Right lobe of liver (tissue), 6 donors: ENCODE results near the gene COL27A1. TPM values are rescaled to one million over a fixed set of nuclear protein-coding genes. Genes with fewer than 3 reads are reported as not detected.

ENCODE experiments used
- ATAC-seq, 4 donors: fragments of 200-7000 bp; cut with Tn5 transposase; one replicate each; pipeline ENCODE4 v1.9.1; 2020; ENCODE audit warnings: mild to moderate bottlenecking in 4 of 4, moderate library complexity in 4 of 4
- DNase-seq, 3 donors: peaks; one replicate each; pipeline ENCODE4 v3.0.0-alpha.2; 2020
- H3K27ac ChIP-seq, 3 donors: fragments of 200-600 bp; one replicate each; pipeline ENCODE4 v1.8.0; 2022
- H3K27me3 ChIP-seq, 2 donors: fragments of 200-600 bp; one replicate each; pipeline ENCODE4 v1.8.0; 2022
- H3K36me3 ChIP-seq, 4 donors: fragments of 200-600 bp; sonication (generic) in 1 of 4; one replicate each; pipeline versions ENCODE4 v1.5.1 to v1.8.0; 2017 to 2022; ENCODE audit warnings: control low read depth in 1 of 4
- H3K4me1 ChIP-seq, 4 donors: fragments of 200-600 bp; sonication (generic) in 1 of 4; one replicate each; pipeline versions ENCODE4 v1.5.1 to v1.8.0; 2017 to 2022; ENCODE audit warnings: control low read depth in 1 of 4
- H3K4me3 ChIP-seq, 3 donors: fragments of 200-600 bp; one replicate each; pipeline ENCODE4 v1.8.0; 2022
- H3K9me3 ChIP-seq, 4 donors: fragments of 200-600 bp; sonication (generic) in 1 of 4; one replicate each; pipeline versions ENCODE4 v1.5.1 to v1.8.0; 2017 to 2022; ENCODE audit warnings: control low read depth in 1 of 4
- CTCF ChIP-seq, 4 donors: fragments of 200-600 bp in 3 of 4; fragments of 450-650 bp in 1 of 4; IDR thresholded peaks; one replicate each; pipeline versions ENCODE4 v1.5.1 to v1.8.0; 2016 to 2022; ENCODE audit warnings: antibody characterized with exemption in 4 of 4, mild to moderate bottlenecking in 2 of 4
- POLR2A ChIP-seq: fragments of 450-650 bp; IDR thresholded peaks from one replicate; pipeline ENCODE4 v1.6.1; 2017; ENCODE audit warnings: antibody characterized with exemption, mild to moderate bottlenecking
- WGBS: methylation state at CpG from one replicate; pipeline ENCODE4 v1.1.6; 2018; ENCODE audit warnings: low coverage, low lambda C conversion rate; ENCODE audit not compliant: insufficient coverage; ENCODE audit errors: missing lambda C conversion rate; 5-methylcytosine and 5-hydroxymethylcytosine counted together
- intact Hi-C, 2 donors: fragments of 100-400 bp; cut with DNase I; formaldehyde crosslinking; loops; one replicate each; pipeline versions ENCODE4 v1.11.2 to v1.14.1; 2022
- total RNA-seq, 6 experiments: library from RNA; depleted of rRNA in 2 of 6; stranded (reverse); fragments of >200 nt in 2 of 6; fragmentation: NEBNext Ultra II Directional in 3 of 6; extraction: Animal tissue kit (Norgen Biotek cat#: 25700) in 3 of 6; gene quantifications; one replicate each; pipeline versions ENCODE4 v1.1.0 to v1.2.4, GENCODE V29; 2016 to 2023
- donor health status: DM: no; HTN: yes; CAD: no.
- donor health status: DM: no; HTN: no; CAD: no.
- donor health status: DM: no; HTN: no; CAD: no.
- donor health status: DM: no; HTN: yes; CAD: no.
- donor health status: DM: no; HTN: yes; CAD: no.

Gene COL27A1
- total RNA-seq, 6 experiments from 2014 or later = 11.8 to 51.9 (median 29.3) TPM

GRCh38 chr9:114119242-114120191 lies 35.8 kb upstream of the COL27A1 start:
- intact Hi-C loops = loop anchor here in 1 of 2 donors (10.0 kb wide), 1 partner anchor 155 kb away; no protein-coding TSS in a partner anchor
- H3K4me3 ChIP-seq = no peak overlapping the region
- ATAC-seq (no peak), DNase-seq (no peak)
- no peaks in the 10 kb centered on the region for H3K36me3 ChIP-seq
- H3K27me3 ChIP-seq = no peaks in the 10 kb centered on the region
- H3K4me1 ChIP-seq = peaks cover 0 to 39% (median 13%) of the 10 kb centered on the region in 4 donors
- H3K9me3 ChIP-seq = no peaks in the 10 kb centered on the region
- no peak overlapping the region for H3K27ac ChIP-seq
- TF ChIP-seq POLR2A = no peak
- TF ChIP-seq CTCF (IDR thresholded peaks at IDR 0.05) = no peak
- 23% methylated on average over 4 of the region's 9 CpGs for WGBS

GRCh38 chr9:114120192-114121014 lies 34.9 kb upstream of the COL27A1 start:
- H3K36me3 ChIP-seq = no peaks in the 10 kb centered on the region
- H3K9me3 ChIP-seq = no peaks in the 10 kb centered on the region
- no peak for DNase-seq
- no peak overlapping the region for H3K4me3 ChIP-seq
- H3K27me3 ChIP-seq = no peaks in the 10 kb centered on the region
- no peak for TF ChIP-seq CTCF (IDR thresholded peaks at IDR 0.05)
- TF ChIP-seq POLR2A = no peak
- intact Hi-C loops = no loop called here
- WGBS = 45% methylated on average over 4 of the region's 4 CpGs
- H3K4me1 ChIP-seq = peaks cover 0 to 39% (median 13%) of the 10 kb centered on the region in 4 donors
- H3K27ac ChIP-seq = no peak overlapping the region
- ATAC-seq = no peak

GRCh38 chr9:114121227-114122135 lies 33.9 kb upstream of the COL27A1 start:
- no peak overlapping the region for H3K4me3 ChIP-seq
- ATAC-seq (no peak), DNase-seq (no peak)
- H3K9me3 ChIP-seq = no peaks in the 10 kb centered on the region
- no peaks in the 10 kb centered on the region for H3K36me3 ChIP-seq
- WGBS = 80% methylated on average over 6 of the region's 16 CpGs
- TF ChIP-seq CTCF (IDR thresholded peaks at IDR 0.05) (no peak), POLR2A (no peak)
- intact Hi-C loops = no loop called here
- H3K27ac ChIP-seq = no peak overlapping the region
- peaks cover 0 to 39% (median 13%) of the 10 kb centered on the region in 4 donors for H3K4me1 ChIP-seq
- no peaks in the 10 kb centered on the region for H3K27me3 ChIP-seq
